WTC11 (cell line): ENCODE results near the gene DHRS1. TPM values are rescaled to one million over a fixed set of nuclear protein-coding genes. Genes with fewer than 3 reads are reported as not detected.
A peak's percentile ranks its signal among the peaks of the same experiment; 100 is the strongest.

ENCODE experiments used
- ATF3 ChIP-seq: sonication (generic); formaldehyde crosslinking; conservative IDR thresholded peaks from 2 replicates; pipeline ENCODE4 v1.8.1; 2022; ENCODE audit warnings: mild to moderate bottlenecking, missing genetic modification reagents
- CDX4 ChIP-seq: fragments of 250-450 bp; sonication (Bioruptor Pico); IDR thresholded peaks from 2 replicates; pipeline ENCODE4 v1.9.0; 2021; ENCODE audit warnings: moderate library complexity, mild to moderate bottlenecking, inconsistent platforms, borderline replicate concordance
- CREB1 ChIP-seq: sonication (generic); formaldehyde crosslinking; IDR thresholded peaks from 2 replicates; pipeline ENCODE4 v1.8.0; 2023; ENCODE audit warnings: mild to moderate bottlenecking, missing genetic modification reagents
- CREM ChIP-seq: sonication (generic); formaldehyde crosslinking; IDR thresholded peaks from 2 replicates; pipeline ENCODE4 v1.8.1; 2022; ENCODE audit warnings: mild to moderate bottlenecking, missing genetic modification reagents, moderate library complexity
- ELF4 ChIP-seq: sonication (generic); formaldehyde crosslinking; IDR thresholded peaks from 2 replicates; pipeline ENCODE4 v1.8.1; 2022; ENCODE audit warnings: low read depth, mild to moderate bottlenecking, moderate library complexity, missing genetic modification reagents
- EMX1 ChIP-seq: fragments of 250-450 bp; sonication (Bioruptor Pico); IDR thresholded peaks from 2 replicates; pipeline ENCODE4 v1.8.0; 2021; ENCODE audit warnings: mild to moderate bottlenecking
- FOXJ3 ChIP-seq: sonication (generic); formaldehyde crosslinking; IDR thresholded peaks from 2 replicates; pipeline ENCODE4 v1.9.0; 2021; ENCODE audit warnings: missing genetic modification reagents, mild to moderate bottlenecking, borderline replicate concordance
- FOXK1 ChIP-seq: sonication (generic); formaldehyde crosslinking; IDR thresholded peaks from 2 replicates; pipeline ENCODE4 v1.8.0; 2022; ENCODE audit warnings: mild to moderate bottlenecking, moderate library complexity, missing genetic modification reagents
- FOXP1 ChIP-seq: sonication (generic); formaldehyde crosslinking; IDR thresholded peaks from 2 replicates; pipeline ENCODE4 v1.8.0; 2022; ENCODE audit warnings: missing genetic modification reagents, mild to moderate bottlenecking, moderate library complexity, borderline replicate concordance
- GTF2I ChIP-seq: fragments of 250-450 bp; sonication (Bioruptor Pico); conservative IDR thresholded peaks from 2 replicates; pipeline ENCODE4 v1.4.0; 2021; ENCODE audit warnings: mild to moderate bottlenecking
- HMGXB4 ChIP-seq: sonication (generic); formaldehyde crosslinking; IDR thresholded peaks from 2 replicates; pipeline ENCODE4 v1.8.1; 2023; ENCODE audit warnings: mild to moderate bottlenecking, moderate library complexity, missing genetic modification reagents
- JUN ChIP-seq: sonication (generic); formaldehyde crosslinking; IDR thresholded peaks from 2 replicates; pipeline ENCODE4 v1.8.0; 2023; ENCODE audit warnings: mild to moderate bottlenecking, missing genetic modification reagents
- MAX ChIP-seq: sonication (generic); formaldehyde crosslinking; IDR thresholded peaks from 2 replicates; pipeline ENCODE4 v1.8.0; 2022; ENCODE audit warnings: mild to moderate bottlenecking, missing genetic modification reagents
- NFYB ChIP-seq: sonication (generic); formaldehyde crosslinking; conservative IDR thresholded peaks from 2 replicates; pipeline ENCODE4 v1.8.0; 2022; ENCODE audit warnings: low read depth, missing genetic modification reagents
- NR1H2 ChIP-seq: sonication (generic); formaldehyde crosslinking; IDR thresholded peaks from 2 replicates; pipeline ENCODE4 v1.9.0; 2021; ENCODE audit warnings: mild to moderate bottlenecking, moderate library complexity, missing genetic modification reagents
- SMAD3 ChIP-seq: sonication (generic); formaldehyde crosslinking; IDR thresholded peaks from 2 replicates; pipeline ENCODE4 v1.8.0; 2022; ENCODE audit warnings: missing genetic modification reagents, mild to moderate bottlenecking, borderline replicate concordance
- SP1 ChIP-seq: sonication (generic); formaldehyde crosslinking; conservative IDR thresholded peaks from 2 replicates; pipeline ENCODE4 v1.8.1; 2022; ENCODE audit warnings: missing genetic modification reagents
- TP53 ChIP-seq: sonication (generic); formaldehyde crosslinking; IDR thresholded peaks from 2 replicates; pipeline ENCODE4 v1.8.1; 2023; ENCODE audit warnings: mild to moderate bottlenecking, missing genetic modification reagents
- ZBTB43 ChIP-seq: sonication (generic); formaldehyde crosslinking; IDR thresholded peaks from 2 replicates; pipeline ENCODE4 v1.8.1; 2023; ENCODE audit warnings: mild to moderate bottlenecking, missing genetic modification reagents
- ZNF121 ChIP-seq: sonication (generic); formaldehyde crosslinking; IDR thresholded peaks from 2 replicates; pipeline ENCODE4 v1.8.0; 2023; ENCODE audit warnings: missing genetic modification reagents
- ZNF219 ChIP-seq: sonication (generic); formaldehyde crosslinking; IDR thresholded peaks from 2 replicates; pipeline ENCODE4 v1.8.0; 2023; ENCODE audit warnings: missing genetic modification reagents, mild to moderate bottlenecking, borderline replicate concordance
- ZNF232 ChIP-seq: sonication (generic); formaldehyde crosslinking; IDR thresholded peaks from 2 replicates; pipeline ENCODE4 v1.8.0; 2022; ENCODE audit warnings: mild to moderate bottlenecking, missing genetic modification reagents
- ZNF317 ChIP-seq: sonication (generic); formaldehyde crosslinking; IDR thresholded peaks from 2 replicates; pipeline ENCODE4 v1.8.1; 2023; ENCODE audit warnings: low read depth, mild to moderate bottlenecking, moderate library complexity, missing genetic modification reagents, borderline replicate concordance
- total RNA-seq: library from RNA; stranded (reverse); gene quantifications from 3 replicates; pipeline ENCODE4 v1.2.3, GENCODE V29; 2021
- TF ChIP-seq, protein P1 (sequence below): fragments of 250-450 bp; sonication (Bioruptor Pico); IDR thresholded peaks from 2 replicates; pipeline ENCODE4 v2.1.2; 2022; ENCODE audit warnings: mild to moderate bottlenecking, moderate library complexity
- TF ChIP-seq, protein P2 (sequence below): fragments of 250-450 bp; sonication (Bioruptor Pico); IDR thresholded peaks from 2 replicates; pipeline ENCODE4 v1.8.0; 2021; ENCODE audit warnings: mild to moderate bottlenecking
- TF ChIP-seq, protein P3 (sequence below): sonication (generic); formaldehyde crosslinking; IDR thresholded peaks from 2 replicates; pipeline ENCODE4 v1.8.0; 2023; ENCODE audit warnings: missing genetic modification reagents
- TF ChIP-seq, protein P4 (sequence below): sonication (generic); formaldehyde crosslinking; IDR thresholded peaks from 2 replicates; pipeline ENCODE4 v1.8.0; 2022; ENCODE audit warnings: mild to moderate bottlenecking, missing genetic modification reagents
- TF ChIP-seq, protein P5 (sequence below): sonication (generic); formaldehyde crosslinking; IDR thresholded peaks from 2 replicates; pipeline ENCODE4 v1.8.1; 2023; ENCODE audit warnings: mild to moderate bottlenecking, missing genetic modification reagents, moderate library complexity

DHRS1 gene
- total RNA-seq, 1 experiment from 2014 or later: 13.9 TPM

DNA sequence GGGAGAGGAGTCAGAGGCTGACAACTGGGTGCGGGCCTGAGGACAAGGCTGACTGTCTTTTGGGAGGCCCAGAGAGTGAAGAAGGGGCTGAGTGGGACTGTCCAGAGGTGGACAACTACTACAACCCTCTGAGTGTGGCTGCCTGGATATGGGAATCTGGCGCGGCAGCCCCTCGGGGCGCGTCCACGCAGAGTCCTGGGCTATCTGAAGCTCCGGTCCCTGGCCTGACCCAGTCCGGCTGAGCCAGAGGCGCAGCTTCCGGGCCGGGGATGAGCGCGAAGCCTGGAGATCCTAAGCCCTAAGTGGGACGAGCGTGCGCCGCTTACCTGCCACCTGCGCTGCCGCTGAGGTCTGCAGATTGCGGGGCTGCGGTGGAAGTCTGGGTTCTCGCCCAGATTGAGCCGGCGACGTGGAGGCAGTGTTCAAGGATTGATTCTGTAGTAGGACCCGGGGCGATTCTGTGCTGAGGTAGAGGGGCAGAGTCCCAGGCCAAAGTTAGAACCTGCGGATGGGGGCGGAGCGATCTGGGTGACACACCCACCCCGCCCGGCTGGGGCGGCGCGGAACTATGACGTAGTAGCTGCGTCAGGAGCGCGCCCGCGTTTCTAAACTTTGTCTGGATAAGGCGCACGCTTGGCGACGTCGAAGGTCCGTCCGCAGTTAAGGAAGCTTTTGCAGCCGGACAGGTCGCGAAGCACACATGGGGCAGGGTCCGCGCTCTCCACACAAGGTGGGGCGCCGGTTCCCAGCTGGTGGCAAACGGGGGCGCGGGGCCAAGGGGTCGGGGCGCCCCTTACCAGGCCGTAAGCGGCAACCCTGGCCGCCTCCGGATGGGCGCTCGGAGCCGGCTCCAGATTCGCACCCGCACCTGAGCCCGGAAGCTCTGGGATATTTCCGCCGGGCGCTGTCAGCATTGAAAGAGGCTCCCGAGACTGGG, at the start of gene DHRS1, which contains the start of gene NOP9 (continued):
- TF ChIP-seq, protein P1, sequence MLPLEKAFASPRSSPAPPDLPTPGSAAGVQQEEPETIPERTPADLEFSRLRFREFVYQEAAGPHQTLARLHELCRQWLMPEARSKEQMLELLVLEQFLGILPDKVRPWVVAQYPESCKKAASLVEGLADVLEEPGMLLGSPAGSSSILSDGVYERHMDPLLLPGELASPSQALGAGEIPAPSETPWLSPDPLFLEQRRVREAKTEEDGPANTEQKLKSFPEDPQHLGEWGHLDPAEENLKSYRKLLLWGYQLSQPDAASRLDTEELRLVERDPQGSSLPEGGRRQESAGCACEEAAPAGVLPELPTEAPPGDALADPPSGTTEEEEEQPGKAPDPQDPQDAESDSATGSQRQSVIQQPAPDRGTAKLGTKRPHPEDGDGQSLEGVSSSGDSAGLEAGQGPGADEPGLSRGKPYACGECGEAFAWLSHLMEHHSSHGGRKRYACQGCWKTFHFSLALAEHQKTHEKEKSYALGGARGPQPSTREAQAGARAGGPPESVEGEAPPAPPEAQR (CRISPR knock-in tag): no peak
- TF ChIP-seq CREM (CRISPR knock-in tag): peak; percentile 99
- TF ChIP-seq SMAD3: no peak; the same call in 1 of the 2 replicates
- TF ChIP-seq, protein P2, sequence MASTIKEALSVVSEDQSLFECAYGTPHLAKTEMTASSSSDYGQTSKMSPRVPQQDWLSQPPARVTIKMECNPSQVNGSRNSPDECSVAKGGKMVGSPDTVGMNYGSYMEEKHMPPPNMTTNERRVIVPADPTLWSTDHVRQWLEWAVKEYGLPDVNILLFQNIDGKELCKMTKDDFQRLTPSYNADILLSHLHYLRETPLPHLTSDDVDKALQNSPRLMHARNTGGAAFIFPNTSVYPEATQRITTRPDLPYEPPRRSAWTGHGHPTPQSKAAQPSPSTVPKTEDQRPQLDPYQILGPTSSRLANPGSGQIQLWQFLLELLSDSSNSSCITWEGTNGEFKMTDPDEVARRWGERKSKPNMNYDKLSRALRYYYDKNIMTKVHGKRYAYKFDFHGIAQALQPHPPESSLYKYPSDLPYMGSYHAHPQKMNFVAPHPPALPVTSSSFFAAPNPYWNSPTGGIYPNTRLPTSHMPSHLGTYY (CRISPR knock-in tag): no peak
- no peak for TF ChIP-seq FOXJ3
- TF ChIP-seq GTF2I (CRISPR knock-in tag): no peak
- no peak; the same call in 1 of the 2 replicates for TF ChIP-seq HMGXB4 (CRISPR knock-in tag)
- no peak for TF ChIP-seq ELF4
- TF ChIP-seq FOXP1 (CRISPR knock-in tag): no peak
- no peak for TF ChIP-seq NFYB (CRISPR knock-in tag)
- TF ChIP-seq, protein P3, sequence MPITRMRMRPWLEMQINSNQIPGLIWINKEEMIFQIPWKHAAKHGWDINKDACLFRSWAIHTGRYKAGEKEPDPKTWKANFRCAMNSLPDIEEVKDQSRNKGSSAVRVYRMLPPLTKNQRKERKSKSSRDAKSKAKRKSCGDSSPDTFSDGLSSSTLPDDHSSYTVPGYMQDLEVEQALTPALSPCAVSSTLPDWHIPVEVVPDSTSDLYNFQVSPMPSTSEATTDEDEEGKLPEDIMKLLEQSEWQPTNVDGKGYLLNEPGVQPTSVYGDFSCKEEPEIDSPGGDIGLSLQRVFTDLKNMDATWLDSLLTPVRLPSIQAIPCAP (CRISPR knock-in tag): no peak
- TF ChIP-seq MAX (CRISPR knock-in tag): peak; percentile 71
- TF ChIP-seq JUN (CRISPR knock-in tag): no peak
- no peak for TF ChIP-seq EMX1 (CRISPR knock-in tag)
- TF ChIP-seq ZNF121 (CRISPR knock-in tag): no peak
- TF ChIP-seq SP1 (CRISPR knock-in tag): peak; percentile 88
- TF ChIP-seq, protein P4, sequence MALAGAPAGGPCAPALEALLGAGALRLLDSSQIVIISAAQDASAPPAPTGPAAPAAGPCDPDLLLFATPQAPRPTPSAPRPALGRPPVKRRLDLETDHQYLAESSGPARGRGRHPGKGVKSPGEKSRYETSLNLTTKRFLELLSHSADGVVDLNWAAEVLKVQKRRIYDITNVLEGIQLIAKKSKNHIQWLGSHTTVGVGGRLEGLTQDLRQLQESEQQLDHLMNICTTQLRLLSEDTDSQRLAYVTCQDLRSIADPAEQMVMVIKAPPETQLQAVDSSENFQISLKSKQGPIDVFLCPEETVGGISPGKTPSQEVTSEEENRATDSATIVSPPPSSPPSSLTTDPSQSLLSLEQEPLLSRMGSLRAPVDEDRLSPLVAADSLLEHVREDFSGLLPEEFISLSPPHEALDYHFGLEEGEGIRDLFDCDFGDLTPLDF (CRISPR knock-in tag): no peak
- TF ChIP-seq, protein P5, sequence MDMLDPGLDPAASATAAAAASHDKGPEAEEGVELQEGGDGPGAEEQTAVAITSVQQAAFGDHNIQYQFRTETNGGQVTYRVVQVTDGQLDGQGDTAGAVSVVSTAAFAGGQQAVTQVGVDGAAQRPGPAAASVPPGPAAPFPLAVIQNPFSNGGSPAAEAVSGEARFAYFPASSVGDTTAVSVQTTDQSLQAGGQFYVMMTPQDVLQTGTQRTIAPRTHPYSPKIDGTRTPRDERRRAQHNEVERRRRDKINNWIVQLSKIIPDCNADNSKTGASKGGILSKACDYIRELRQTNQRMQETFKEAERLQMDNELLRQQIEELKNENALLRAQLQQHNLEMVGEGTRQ: no peak; the same call in 1 of the 2 replicates
- peak; percentile 89 for TF ChIP-seq CREB1 (CRISPR knock-in tag)
- TF ChIP-seq ZNF219 (CRISPR knock-in tag): no peak
- TF ChIP-seq FOXK1: peak; percentile 83; the same call in 1 of the 2 replicates
- no peak for TF ChIP-seq ZBTB43 (CRISPR knock-in tag)
- 0 out of 2 replicates have a peak, but pooled peaks have one; percentile 44 for TF ChIP-seq ZNF232 (CRISPR knock-in tag)
- no peak for TF ChIP-seq CDX4 (CRISPR knock-in tag)
- TF ChIP-seq NR1H2 (CRISPR knock-in tag): no peak
- TF ChIP-seq ATF3 (CRISPR knock-in tag): no peak
- TF ChIP-seq TP53: no peak
- TF ChIP-seq ZNF317: no peak
